HUDEP-2 (cell line): ENCODE measurements around the gene EFNA5.

ENCODE experiments used
- DNase-seq, 76 experiments: peaks; one replicate each; lab custom pipeline; 2025; ENCODE audit not compliant: unreplicated experiment in 76 of 76; lab: John Stamatoyannopoulos, UW

Gene EFNA5

GRCh38 chr5:107531308-107531707 is 139.4 kb downstream of the EFNA5 start:
- DNase-seq: no peak

GRCh38 chr5:107529618-107530017 is 141.1 kb downstream of the EFNA5 start:
- DNase-seq: no peak

GRCh38 chr5:107526270-107526937 is 144.3 kb downstream of the EFNA5 start:
- DNase-seq: no peak

GRCh38 chr5:107524111-107524510 is 146.6 kb downstream of the EFNA5 start:
- no peak for DNase-seq

GRCh38 chr5:107523029-107523680 is 147.6 kb downstream of the EFNA5 start:
- no peak for DNase-seq

- no peak for DNase-seq
Measured at GRCh38 chr5:107522456-107522855, 148.3 kb downstream of the EFNA5 start.

DNA sequence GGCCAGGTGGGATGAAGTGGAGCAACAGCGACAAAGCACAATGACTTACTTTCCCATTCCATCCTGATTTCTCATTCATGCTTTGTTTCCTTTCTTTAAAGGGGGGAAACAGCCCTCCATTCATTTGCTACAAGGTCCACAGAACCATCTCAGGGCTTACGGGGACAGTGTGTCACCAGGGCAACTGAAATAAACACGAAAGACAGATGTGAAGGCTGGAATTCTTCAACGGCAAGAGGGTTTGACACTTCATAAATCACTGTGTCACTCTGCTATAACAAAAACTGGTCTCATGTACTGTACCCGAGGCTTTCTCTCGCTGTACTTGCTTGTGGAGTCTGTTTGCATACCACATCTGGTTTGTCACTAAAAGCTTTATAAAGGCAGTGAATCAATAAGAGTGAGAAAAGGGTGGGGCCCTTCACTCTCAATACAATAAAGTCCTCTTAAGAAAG is 150.8 kb downstream of the EFNA5 start:
- no peak for DNase-seq

- DNase-seq: no peak
Measured at GRCh38 chr5:107518616-107519015, 152.1 kb downstream of the EFNA5 start.

DNA sequence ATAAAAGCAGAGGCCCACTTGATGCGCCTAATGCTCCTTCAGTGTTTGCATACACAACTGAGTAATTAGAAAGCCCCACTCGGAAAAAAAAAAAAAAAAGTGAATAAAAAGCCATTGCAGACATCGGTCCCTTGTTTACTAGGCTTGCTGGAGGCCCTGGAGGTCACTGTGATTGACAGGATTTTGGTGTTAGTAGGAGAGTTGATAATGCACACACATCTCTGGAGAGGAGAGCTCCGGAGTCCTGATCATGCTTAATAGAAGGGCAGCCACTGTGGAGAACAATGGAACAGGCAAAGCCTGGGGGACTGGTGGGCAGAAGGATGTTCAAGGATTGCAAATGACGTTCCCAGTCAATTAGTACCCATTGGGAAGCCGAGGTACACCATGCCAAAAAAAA is 152.5 kb downstream of the EFNA5 start:
- DNase-seq: no peak

DNA sequence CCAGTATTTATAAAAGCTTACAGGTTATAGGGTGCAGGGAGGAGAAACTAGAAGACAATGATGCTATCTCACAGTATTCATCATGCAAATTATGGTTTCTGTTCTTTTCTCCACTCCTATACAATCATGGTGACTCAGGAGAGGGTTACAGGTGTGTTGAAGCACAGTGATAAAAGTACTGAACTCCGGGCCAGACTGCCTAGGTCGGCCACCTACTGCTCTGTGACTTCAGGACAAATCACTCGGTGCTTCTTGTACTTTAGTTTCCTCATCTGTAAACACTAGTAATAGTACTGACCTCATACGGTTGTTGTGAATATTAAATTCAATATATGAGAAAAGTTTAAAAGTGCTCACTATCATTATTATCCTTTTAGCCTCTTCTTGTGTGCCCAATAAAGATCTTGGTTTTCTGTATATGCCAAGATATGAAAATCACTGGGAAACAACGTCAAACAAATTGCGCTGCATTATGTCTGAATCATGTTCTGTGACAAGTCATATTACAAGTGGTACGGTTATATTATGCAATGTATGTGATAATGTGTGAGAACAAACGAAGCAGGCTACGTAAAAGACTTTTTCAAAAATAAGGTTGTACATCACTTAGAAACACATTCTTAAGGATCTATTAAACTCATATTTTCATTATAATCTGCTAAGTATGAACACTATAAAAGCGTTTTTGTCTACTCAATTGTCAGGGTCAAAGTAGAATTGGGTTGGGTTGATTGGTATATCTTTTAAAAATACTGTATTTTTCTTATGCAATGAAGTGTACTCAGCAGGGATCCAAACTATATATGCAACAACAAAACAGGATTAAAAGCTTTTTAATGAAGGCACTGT is 153.3 kb downstream of the EFNA5 start:
- no peak for DNase-seq

GRCh38 chr5:107516452-107517184 is 154.1 kb downstream of the EFNA5 start:
- no peak for DNase-seq

DNA sequence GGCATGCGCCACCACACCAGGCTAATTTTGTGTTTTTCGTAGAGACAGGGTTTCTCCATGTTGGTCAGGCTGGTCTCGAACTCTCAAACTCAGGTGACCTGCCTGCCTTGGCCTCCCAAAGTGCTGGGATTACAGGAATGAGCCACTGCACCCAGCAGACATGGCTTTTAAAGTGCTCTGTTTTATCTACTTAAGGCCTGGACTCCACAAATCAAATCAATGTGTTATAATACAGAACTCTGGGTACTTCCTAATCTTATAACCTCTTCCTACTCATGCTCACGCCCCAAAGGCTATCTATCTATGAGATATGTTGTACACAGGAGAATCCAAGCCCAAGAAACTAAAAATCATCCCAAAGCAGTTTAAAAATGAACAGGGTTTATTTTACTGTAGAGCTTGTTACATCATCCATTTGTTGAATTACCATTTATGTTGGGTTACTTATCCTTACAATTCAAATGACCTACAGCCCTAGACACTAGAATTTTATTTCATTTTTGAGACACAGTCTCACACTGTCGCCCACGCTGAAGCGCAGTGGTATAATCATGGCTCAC is 155.1 kb downstream of the EFNA5 start:
- no peak for DNase-seq

DNA sequence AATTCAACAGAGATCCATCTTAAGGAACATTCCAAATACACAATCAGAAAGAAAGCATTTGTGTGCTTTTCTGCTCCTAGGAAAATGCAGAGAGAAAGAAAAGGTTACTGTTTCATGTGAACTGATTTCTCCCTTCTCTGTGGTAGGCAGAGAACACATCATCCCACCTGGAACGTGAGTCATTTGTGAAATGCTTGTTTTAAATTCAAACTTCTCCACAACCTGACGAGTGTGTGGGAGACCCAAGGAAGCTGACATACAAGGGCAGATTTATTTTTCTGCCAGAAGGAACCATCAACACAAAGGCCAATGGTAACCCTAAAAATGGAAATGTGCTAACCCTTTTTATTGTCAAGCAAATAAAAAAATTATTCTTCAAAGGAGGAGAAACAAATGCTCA is 156.4 kb downstream of the EFNA5 start:
- no peak for DNase-seq

DNA sequence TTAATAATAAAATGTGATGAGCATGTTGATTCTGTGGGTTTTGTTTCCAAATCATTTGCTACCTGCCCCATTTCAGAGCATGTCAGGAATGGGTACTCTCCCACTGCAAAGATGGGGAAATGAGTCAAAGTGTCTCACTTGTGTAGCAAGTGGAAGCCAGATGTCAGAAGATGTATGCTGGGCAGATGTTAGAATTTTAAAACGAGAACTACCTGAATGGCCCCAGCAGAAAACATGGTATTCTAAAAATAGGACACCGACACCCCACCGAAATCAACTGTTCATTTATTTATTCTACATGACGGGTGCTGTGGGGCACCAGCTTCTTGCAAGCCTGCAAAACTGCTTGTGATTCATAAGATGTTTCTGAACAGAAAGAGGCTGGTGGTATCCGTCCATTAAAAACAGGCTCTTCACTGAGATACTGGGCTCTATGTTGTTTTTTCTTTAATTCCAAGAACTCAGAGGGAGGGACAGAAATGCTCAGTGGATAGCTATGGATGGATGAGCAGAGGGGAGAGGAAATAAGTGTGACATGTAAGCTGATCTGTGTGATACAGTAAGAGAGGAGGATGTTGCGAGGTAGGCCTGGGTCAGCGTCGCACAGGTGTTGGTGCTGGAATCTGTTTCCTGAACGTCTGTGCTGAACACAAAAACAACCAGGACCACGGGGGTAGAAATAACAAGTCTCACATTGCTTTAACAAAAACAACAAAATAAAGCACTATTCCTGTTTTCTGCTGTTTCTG is 157.2 kb downstream of the EFNA5 start:
- DNase-seq: no peak

GRCh38 chr5:107512029-107512428 is 158.7 kb downstream of the EFNA5 start:
- DNase-seq: no peak

- no peak for DNase-seq
Measured at GRCh38 chr5:107510125-107510524, 160.6 kb downstream of the EFNA5 start.

- no peak for DNase-seq
Measured at GRCh38 chr5:107508097-107508496, 162.6 kb downstream of the EFNA5 start.

DNA sequence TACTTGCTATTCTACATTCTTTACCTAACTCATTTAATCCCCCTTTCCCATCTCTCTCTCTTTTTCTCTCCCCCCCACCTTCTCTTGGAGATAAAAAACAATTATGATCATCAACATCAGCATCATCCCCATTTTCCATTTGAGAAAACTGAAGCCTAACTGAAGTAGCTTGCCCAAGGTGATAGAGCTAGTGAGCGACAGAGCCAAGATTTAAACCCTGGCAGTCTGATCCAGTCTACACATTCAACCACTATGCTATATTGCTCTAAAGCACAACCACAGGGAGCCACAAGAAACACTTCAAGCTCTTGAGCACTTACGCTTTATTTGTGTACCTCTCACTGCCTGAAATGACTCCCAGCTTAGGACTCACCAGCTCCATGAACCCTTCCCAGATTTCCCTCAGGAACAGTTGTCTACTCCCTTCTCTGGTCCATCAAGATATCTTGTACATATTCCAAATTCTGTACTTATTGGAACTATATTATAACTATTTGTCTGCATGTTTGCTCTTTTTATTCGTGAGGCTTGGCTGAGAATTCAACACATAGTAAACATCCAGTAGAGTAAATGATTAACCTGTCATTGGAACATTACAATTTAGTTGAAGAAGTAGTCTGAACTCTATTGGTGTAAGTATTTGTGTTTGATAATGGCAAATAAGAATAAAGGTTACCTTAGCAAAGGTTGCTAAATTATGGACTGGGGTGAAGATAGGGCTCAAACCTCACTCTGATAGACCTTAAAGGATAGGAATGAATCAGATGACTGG is 164.8 kb downstream of the EFNA5 start:
- no peak for DNase-seq

DNA sequence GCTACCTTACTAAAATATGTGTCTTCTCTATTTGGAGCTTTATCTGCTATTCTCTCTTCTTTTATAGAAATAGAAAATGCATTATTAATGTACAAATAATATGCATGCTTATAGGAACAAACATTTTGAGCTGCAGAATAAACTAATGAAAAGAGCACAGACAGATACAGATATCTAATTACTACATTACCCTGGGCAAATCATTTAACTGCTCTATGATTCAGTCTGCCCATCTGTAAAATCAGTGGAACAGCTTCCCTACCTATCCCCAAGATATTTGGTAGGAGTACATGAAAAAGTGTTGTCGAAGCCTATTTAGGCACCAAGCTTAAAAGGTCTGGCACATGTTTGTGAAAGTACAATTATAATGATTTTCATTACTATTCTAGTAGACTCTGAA is 166.3 kb downstream of the EFNA5 start:
- no peak for DNase-seq
